ENCODE data around the gene BLVRA. TPM values are rescaled to one million over a fixed set of nuclear protein-coding genes. Genes with fewer than 3 reads are reported as not detected.
"Not testable (repeated sequence)": the region's sequence is repeated elsewhere in the genome, so short reads cannot be mapped to it uniquely, and the experiment has no call there.

Gene BLVRA
- total RNA-seq, 1 experiment from 2014 or later = 40.7 TPM

GRCh38 chr7:43815373-43815772 is 56.9 kb downstream of the BLVRA start:
- Histone ChIP-seq H3K23ac (ENCODE audit: insufficient read length, low read depth, low read length) (no peak overlapping the region), H3K9me3 (ENCODE audit: control insufficient read depth, low read depth, low read length) (no peaks in the 10 kb centered on the region), H3K9ac (ENCODE audit: extremely low read depth, insufficient read length, low read length) (no peak overlapping the region), H3K4me1 (ENCODE audit: insufficient read depth, low read length) (no peaks in the 10 kb centered on the region; the same call in 1 of the 2 replicates), H2BK15ac (ENCODE audit: low read depth, low read length) (no peak overlapping the region), H4K91ac (ENCODE audit: insufficient read length, low read depth, low read length) (no peak overlapping the region), H3K4me2 (ENCODE audit: insufficient read depth, insufficient read length, low read length) (no peak overlapping the region), H4K5ac (ENCODE audit: insufficient read length, low read depth, low read length) (no peak overlapping the region), H3T11ph (ENCODE audit: low read length) (no peak overlapping the region), H3K4ac (ENCODE audit: low read depth, low read length) (no peak overlapping the region), H3K27me3 (ENCODE audit: insufficient read depth, low read length) (no peaks in the 10 kb centered on the region), H2BK120ac (ENCODE audit: low read depth, low read length, poor library complexity, severe bottlenecking) (no peak overlapping the region), H2AK5ac (ENCODE audit: insufficient read length, low read length) (no peak overlapping the region), H3K79me1 (ENCODE audit: insufficient read depth, low read depth, low read length, poor library complexity, severe bottlenecking) (no peaks in the 10 kb centered on the region), H3K27ac (ENCODE audit: insufficient read length, low read depth, low read length) (no peak overlapping the region), H2BK20ac (ENCODE audit: low read depth, low read length, poor library complexity, severe bottlenecking) (no peak overlapping the region), H3K14ac (ENCODE audit: insufficient read depth, low read length) (no peak overlapping the region), H3K23me2 (ENCODE audit: insufficient read length, low read depth, low read length, poor library complexity, severe bottlenecking) (no peaks in the 10 kb centered on the region), H2BK12ac (ENCODE audit: insufficient read length, low read depth, low read length) (no peak overlapping the region), H4K20me1 (ENCODE audit: control insufficient read depth, insufficient read depth, insufficient read length) (no peaks in the 10 kb centered on the region), H2BK5ac (ENCODE audit: insufficient read length, low read length) (no peak overlapping the region), H3K18ac (ENCODE audit: insufficient read length, low read depth, low read length) (no peak overlapping the region), H2AFZ (ENCODE audit: low read length) (no peak overlapping the region), H3K56ac (ENCODE audit: insufficient read length, low read depth, low read length) (no peak overlapping the region), H3K79me2 (ENCODE audit: insufficient read depth, low read length) (no peaks in the 10 kb centered on the region), H4K8ac (replicated peaks; ENCODE audit: insufficient read length, low read depth, low read length) (no peak overlapping the region)
- TF ChIP-seq CTCF (conservative IDR thresholded peaks at IDR 0.05) = no peak
- peaks cover 0 to 7% of the 10 kb centered on the region in 2 experiments; a peak in 3 of 5 replicates for H3K9me3 Mint-ChIP-seq
- DNase-seq = no peak
- no peaks in the 10 kb centered on the region; the same call in none of the 2 replicates for H3K27me3 Mint-ChIP-seq (ENCODE audit: low read depth)
- no peak overlapping the region for H3K27ac Mint-ChIP-seq
- H3K4me3 Mint-ChIP-seq = no peak overlapping the region
- WGBS (ENCODE audit: extremely low coverage, insufficient read length, low lambda C conversion rate) = no CpG with 5 or more reads among the region's 3 CpGs
- H3K4me1 Mint-ChIP-seq = peaks cover 29 to 32% of the 10 kb centered on the region in 2 experiments
- peaks cover 0 to 5% (median under 1%) of the 10 kb centered on the region in 3 experiments; a peak in 3 of 7 replicates for H3K36me3 Mint-ChIP-seq (ENCODE audit: insufficient read depth in 1 of 3, low read depth in 3 of 3)

GRCh38 chr7:43816046-43816797 is 57.7 kb downstream of the BLVRA start:
- H2AFZ ChIP-seq (ENCODE audit: low read length) = not testable (repeated sequence)

More at GRCh38 chr7:43816046-43816797, 57.7 kb downstream of the BLVRA start:
- H3K4me2 ChIP-seq (ENCODE audit: insufficient read depth, insufficient read length, low read length); H2BK15ac ChIP-seq (ENCODE audit: low read depth, low read length); H3K27me3 Mint-ChIP-seq (ENCODE audit: low read depth); H3K9me3 ChIP-seq (ENCODE audit: control insufficient read depth, low read depth, low read length); H3K23me2 ChIP-seq (ENCODE audit: insufficient read length, low read depth, low read length, poor library complexity, severe bottlenecking); H3K4me1 ChIP-seq (ENCODE audit: insufficient read depth, low read length); H3K27ac ChIP-seq (ENCODE audit: insufficient read length, low read depth, low read length); H3K9ac ChIP-seq (ENCODE audit: extremely low read depth, insufficient read length, low read length); H3K18ac ChIP-seq (ENCODE audit: insufficient read length, low read depth, low read length); H3K27ac Mint-ChIP-seq; H2BK120ac ChIP-seq (ENCODE audit: low read depth, low read length, poor library complexity, severe bottlenecking); H3K79me1 ChIP-seq (ENCODE audit: insufficient read depth, low read depth, low read length, poor library complexity, severe bottlenecking); H4K91ac ChIP-seq (ENCODE audit: insufficient read length, low read depth, low read length); H3K56ac ChIP-seq (ENCODE audit: insufficient read length, low read depth, low read length); H3K4ac ChIP-seq (ENCODE audit: low read depth, low read length); H4K20me1 ChIP-seq (ENCODE audit: control insufficient read depth, insufficient read depth, insufficient read length); H3K27me3 ChIP-seq (ENCODE audit: insufficient read depth, low read length); H3K14ac ChIP-seq (ENCODE audit: insufficient read depth, low read length); H2AK5ac ChIP-seq (ENCODE audit: insufficient read length, low read length); H3K36me3 Mint-ChIP-seq (ENCODE audit: insufficient read depth in 1 of 3, low read depth in 3 of 3); H3K23ac ChIP-seq (ENCODE audit: insufficient read length, low read depth, low read length); H3K79me2 ChIP-seq (ENCODE audit: insufficient read depth, low read length); H3T11ph ChIP-seq (ENCODE audit: low read length); H2BK5ac ChIP-seq (ENCODE audit: insufficient read length, low read length); H3K4me3 Mint-ChIP-seq; H3K9me3 Mint-ChIP-seq; H2BK12ac ChIP-seq (ENCODE audit: insufficient read length, low read depth, low read length); H4K5ac ChIP-seq (ENCODE audit: insufficient read length, low read depth, low read length); DNase-seq; H4K8ac ChIP-seq (replicated peaks; ENCODE audit: insufficient read length, low read depth, low read length); H2BK20ac ChIP-seq (ENCODE audit: low read depth, low read length, poor library complexity, severe bottlenecking): not testable (repeated sequence)
- H3K4me1 Mint-ChIP-seq = peaks cover 28 to 29% of the 10 kb centered on the region in 2 experiments
- no CpG with 5 or more reads among the region's 2 CpGs for WGBS (ENCODE audit: extremely low coverage, insufficient read length, low lambda C conversion rate)

All from H9 (cell line).